ENCODE measurements around the gene WHRN.

The WHRN gene

GRCh38 chr9:114505187-114506081 is at the start of gene WHRN:
TSS of gene WHRN (minus strand) at chr9:114505473. CDS start at chr9:114504801, 672 bp downstream.
- peak; percentile 89 for DNase-seq

- no peak for DNase-seq
These were observed 47.9 kb upstream of the WHRN start for GRCh38 chr9:114553202-114553601.

GRCh38 chr9:114552706-114553105 is 47.4 kb upstream of the WHRN start:
- DNase-seq, result no peak

GRCh38 chr9:114551750-114552685 is 46.7 kb upstream of the WHRN start:
- no peak for DNase-seq

GRCh38 chr9:114549697-114550330 is 44.5 kb upstream of the WHRN start:
- no peak for DNase-seq

GRCh38 chr9:114546851-114547250 is 41.6 kb upstream of the WHRN start:
- no peak for DNase-seq

- DNase-seq, result no peak
These were observed 39.8 kb upstream of the WHRN start for GRCh38 chr9:114545055-114545454.

GRCh38 chr9:114539701-114540380 is 34.6 kb upstream of the WHRN start:
- no peak for DNase-seq

- DNase-seq, result no peak
These were observed 33.0 kb upstream of the WHRN start for GRCh38 chr9:114538241-114538640.

GRCh38 chr9:114532561-114533237 is 27.4 kb upstream of the WHRN start:
- DNase-seq, result no peak

GRCh38 chr9:114529285-114529684 is 24.0 kb upstream of the WHRN start:
- DNase-seq, result no peak

- DNase-seq, result no peak
These were observed 21.5 kb upstream of the WHRN start for GRCh38 chr9:114526807-114527206.

GRCh38 chr9:114525513-114525912 is 20.2 kb upstream of the WHRN start:
- no peak for DNase-seq

GRCh38 chr9:114524247-114524681 is 19.0 kb upstream of the WHRN start:
- DNase-seq, result no peak

- DNase-seq, result no peak
These were observed 17.6 kb upstream of the WHRN start for GRCh38 chr9:114522847-114523246.

- DNase-seq, result no peak
These were observed 17.0 kb upstream of the WHRN start for GRCh38 chr9:114522286-114522685.

GRCh38 chr9:114521846-114522245 is 16.6 kb upstream of the WHRN start:
- no peak for DNase-seq

- no peak for DNase-seq
These were observed 13.3 kb upstream of the WHRN start for GRCh38 chr9:114518599-114519022.

- DNase-seq, result no peak
These were observed 12.8 kb upstream of the WHRN start for GRCh38 chr9:114518120-114518519.

- DNase-seq, result no peak
These were observed 11.6 kb upstream of the WHRN start for GRCh38 chr9:114516913-114517312.

GRCh38 chr9:114515528-114515927 is 10.3 kb upstream of the WHRN start:
- no peak for DNase-seq

GRCh38 chr9:114513959-114514267 is 8.6 kb upstream of the WHRN start:
- DNase-seq, result no peak

Measured in stimulated activated CD4-positive, alpha-beta T cell treated with anti-CD3 and anti-CD28 coated beads, Interleukin-12 subunit alpha, Interleukin-12 subunit beta, amount 100 ng/mL, for 4 hours (primary cell).